AG08395 (cell line): ENCODE results near the gene CELF1.

Experiments used
- DNase-seq: peaks from one replicate; pipeline ENCODE4 v3.0.0; 2012; ENCODE audit warnings: mixed read lengths, low spot score

The CELF1 gene

GRCh38 chr11:47417712-47418111 is 135.2 kb downstream of the CELF1 start:
- DNase-seq: no peak

- DNase-seq: peak; percentile 97
Observed at GRCh38 chr11:47415949-47416472, 136.9 kb downstream of the CELF1 start.
